Suppressor macrophage treated with lipopolysaccharide for 4 hours (primary cell): ENCODE data around the gene ZC3H4.
A peak's percentile ranks its signal among the peaks of the same experiment; 100 is the strongest.
"Not testable (repeated sequence)": the region's sequence is repeated elsewhere in the genome, so short reads cannot be mapped to it uniquely, and the experiment has no call there.

Experiments used
- DNase-seq: peaks from one replicate; pipeline ENCODE4 v3.0.0-alpha.2; 2020

ZC3H4 gene

GRCh38 chr19:47112997-47113849 is at the start of gene ZC3H4:
ZC3H4 (minus strand) TSS chr19:47113776; CDS start chr19:47112584, 1,192 bp downstream.
- DNase-seq = peak; percentile 100

- DNase-seq = no peak
Observed at GRCh38 chr19:47161876-47162489, 48.4 kb upstream of the ZC3H4 start.

DNA sequence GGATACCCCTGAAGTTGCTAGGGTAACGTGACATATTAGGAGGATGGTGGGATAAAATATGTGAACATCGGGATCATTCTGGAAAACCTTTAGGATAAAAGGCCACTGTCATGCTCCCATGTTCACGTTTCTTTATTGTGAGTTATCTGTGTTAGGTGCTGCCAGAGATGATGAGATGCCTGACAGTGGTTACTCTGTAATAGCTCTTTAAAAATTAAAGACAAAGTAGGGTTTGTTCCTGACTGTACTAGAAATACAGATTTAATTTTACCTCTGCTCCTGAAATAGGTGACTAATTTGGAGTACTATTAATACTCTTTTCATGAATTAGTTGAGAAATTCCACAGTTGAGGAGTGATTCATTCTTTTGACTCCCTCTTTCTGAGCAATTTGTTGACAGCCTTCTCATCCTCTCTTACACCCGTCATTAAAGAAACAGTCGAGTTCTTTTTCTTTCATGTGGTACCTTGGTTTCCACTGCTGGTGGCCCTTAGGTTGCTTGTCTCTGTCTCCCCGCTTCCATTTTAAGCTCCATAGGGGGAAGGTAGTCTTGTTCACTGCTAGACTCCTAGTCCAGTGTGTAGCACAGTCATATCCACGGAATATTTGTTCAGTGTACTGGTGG is 45.4 kb upstream of the ZC3H4 start:
- DNase-seq = no peak

GRCh38 chr19:47158367-47158791 is 44.8 kb upstream of the ZC3H4 start:
- DNase-seq = no peak

GRCh38 chr19:47157431-47158321 is 44.1 kb upstream of the ZC3H4 start:
- peak; percentile 22 for DNase-seq

- peak; percentile 43 for DNase-seq
Observed at GRCh38 chr19:47156861-47157430, 43.4 kb upstream of the ZC3H4 start.

- DNase-seq = no peak
Observed at GRCh38 chr19:47155148-47155547, 41.6 kb upstream of the ZC3H4 start.

GRCh38 chr19:47153266-47153665 is 39.7 kb upstream of the ZC3H4 start:
- no peak for DNase-seq

DNA sequence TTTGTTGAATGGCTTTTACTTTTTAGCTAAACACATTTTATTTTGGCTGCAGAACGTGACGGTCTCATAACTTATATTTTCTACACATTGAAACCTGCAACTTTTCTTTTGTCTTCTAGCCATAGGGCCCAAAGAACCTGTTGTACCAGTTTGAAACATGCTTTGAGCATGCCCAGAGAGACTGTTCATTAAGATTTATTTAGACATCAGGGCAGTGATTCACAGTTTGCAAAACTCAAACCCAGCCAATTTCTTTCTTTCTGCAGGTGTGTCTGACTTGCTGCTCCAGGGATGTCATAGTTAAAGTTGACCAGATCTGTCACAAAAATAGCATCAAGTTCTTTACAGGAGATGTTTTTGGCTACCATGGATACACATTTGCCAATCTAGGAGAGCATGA is 39.1 kb upstream of the ZC3H4 start:
- no peak for DNase-seq

GRCh38 chr19:47152205-47152604 is 38.6 kb upstream of the ZC3H4 start:
- DNase-seq = no peak

GRCh38 chr19:47151627-47152026 is 38.1 kb upstream of the ZC3H4 start:
- no peak for DNase-seq

GRCh38 chr19:47146920-47147319 is 33.3 kb upstream of the ZC3H4 start:
- DNase-seq = no peak

DNA sequence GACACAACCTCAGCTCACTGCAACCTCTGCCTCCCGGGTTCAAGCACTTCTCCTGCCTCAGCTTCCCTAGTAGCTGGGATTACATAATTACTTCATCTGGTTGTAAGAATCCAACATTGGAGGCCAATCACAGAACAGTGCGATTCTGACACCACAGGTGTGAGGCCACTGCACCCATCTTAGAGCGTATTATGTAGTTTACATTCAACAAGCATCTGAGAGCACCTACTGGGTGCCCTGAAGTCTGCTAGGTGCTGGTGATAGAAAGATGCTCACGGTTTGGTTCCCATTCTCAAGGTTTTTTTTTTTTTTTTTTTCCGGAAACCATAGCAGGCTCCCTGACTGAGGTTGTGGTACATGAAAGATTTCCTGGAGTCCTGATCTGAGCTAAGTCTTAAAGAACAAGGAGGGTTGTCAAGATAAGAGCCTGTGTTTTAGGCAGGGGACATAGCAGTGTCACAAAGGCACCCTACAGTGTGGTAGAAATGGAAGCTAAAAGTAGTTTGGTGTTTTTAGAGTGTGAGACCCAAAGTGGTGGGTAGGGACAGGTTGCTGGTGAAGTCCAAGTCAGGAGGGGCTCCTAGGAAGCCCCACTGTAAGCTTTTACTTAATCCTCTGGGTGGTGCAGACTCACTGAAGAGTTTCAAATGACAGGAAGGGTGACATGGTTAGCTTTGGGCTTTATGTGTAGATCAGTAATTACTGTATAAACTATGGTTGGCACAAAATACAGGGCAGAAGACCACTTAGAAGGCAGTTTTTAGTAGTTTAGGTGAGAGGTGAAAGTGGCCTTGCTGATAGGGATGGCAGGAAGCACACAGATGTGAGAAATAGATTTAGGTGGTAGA is 32.3 kb upstream of the ZC3H4 start:
- no peak for DNase-seq

DNA sequence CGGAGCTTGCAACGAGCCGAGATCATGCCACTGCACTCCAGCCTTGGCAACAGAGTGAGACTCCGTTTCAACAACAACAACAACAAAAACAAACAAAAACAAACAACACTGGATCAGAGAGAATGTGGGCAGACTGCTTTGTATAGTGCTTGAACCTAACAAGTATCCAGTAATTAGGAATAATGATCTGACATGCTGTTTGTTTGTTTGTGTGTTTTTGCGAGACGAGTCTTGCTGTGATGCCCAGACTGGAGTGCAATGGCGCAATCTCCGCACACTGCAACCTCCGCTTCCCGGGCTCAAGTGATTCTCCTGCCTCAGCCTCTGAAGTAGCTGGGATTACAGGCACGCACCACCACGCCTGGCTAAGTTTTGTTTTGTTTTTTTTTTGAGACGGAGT is 31.1 kb upstream of the ZC3H4 start:
- DNase-seq = no peak

DNA sequence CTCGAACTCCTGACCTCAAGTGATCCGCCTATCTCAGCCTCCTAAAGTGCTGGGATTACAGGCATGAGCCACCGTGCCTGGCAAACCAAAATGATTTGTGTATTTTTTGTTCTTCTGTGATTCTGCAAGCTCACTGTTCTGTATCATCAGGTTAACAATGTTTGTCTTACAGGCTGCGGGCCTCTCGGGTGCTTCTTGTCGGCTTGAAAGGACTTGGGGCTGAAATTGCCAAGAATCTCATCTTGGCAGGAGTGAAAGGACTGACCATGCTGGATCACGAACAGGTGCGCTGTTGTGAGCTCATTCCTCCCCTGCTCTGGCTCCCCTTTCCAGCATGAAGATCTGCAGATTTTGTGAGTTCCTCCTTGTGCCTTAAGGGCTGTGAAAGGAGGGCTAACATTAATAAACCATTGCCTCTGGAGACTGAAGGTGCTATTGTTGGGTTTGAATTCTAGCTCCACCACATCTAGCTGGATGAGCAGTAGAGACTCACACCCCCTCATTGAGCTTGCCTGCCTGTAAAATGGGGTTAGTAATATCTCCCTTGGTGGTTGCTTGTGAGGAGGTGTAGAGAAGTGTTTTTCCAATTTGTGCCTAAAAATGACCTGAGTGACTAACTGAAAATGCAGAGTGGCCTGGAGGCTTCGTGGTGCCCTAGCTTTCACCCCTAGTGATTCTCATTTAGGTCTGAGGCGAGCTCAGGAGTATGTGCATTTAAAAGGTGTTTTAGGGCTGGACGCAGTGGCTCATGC is 29.9 kb upstream of the ZC3H4 start:
- no peak for DNase-seq

DNA sequence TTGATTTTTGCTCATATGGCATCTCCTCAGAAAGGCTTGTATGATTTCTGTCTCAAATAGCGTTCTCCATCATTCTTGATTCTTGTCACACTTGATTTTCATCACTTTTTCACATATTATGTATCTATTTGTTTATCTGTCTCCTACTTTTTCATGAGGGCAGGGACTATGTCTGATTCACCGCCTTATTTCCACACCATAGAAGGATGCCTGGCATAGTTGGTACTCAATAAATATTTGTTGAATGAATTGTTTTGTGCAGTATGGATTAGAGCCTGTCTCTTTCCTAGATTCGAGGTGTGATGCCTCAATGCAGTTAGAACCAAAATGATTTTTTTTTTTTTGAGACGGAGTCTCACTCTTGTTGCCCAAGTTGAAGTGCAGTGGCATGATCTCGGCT is 29.2 kb upstream of the ZC3H4 start:
- no peak for DNase-seq

- no peak for DNase-seq
Observed at GRCh38 chr19:47141695-47142094, 28.1 kb upstream of the ZC3H4 start.

GRCh38 chr19:47141252-47141651 is 27.7 kb upstream of the ZC3H4 start:
- not testable (repeated sequence) for DNase-seq

- no peak for DNase-seq
Observed at GRCh38 chr19:47135156-47135555, 21.6 kb upstream of the ZC3H4 start.

DNA sequence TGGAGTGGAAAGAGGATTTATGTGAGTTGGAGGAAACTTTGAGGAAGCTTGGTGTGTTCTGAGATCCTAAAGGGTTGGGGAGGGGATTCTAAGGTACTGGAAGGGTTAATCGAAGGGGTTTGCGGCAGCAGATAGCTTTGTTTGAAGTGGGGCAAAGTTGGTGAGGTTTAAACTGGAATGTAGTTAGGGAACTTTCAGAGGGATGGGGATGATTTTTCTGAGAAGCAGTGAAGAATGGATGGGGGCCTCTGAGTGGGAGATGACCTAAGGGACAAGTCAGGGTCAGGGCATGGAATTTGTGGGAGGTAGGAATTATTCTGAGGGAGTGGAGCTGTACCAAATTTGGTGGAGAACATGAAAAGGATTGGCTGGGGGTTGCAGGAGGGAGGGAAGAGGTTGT is 21.0 kb upstream of the ZC3H4 start:
- no peak for DNase-seq

DNA sequence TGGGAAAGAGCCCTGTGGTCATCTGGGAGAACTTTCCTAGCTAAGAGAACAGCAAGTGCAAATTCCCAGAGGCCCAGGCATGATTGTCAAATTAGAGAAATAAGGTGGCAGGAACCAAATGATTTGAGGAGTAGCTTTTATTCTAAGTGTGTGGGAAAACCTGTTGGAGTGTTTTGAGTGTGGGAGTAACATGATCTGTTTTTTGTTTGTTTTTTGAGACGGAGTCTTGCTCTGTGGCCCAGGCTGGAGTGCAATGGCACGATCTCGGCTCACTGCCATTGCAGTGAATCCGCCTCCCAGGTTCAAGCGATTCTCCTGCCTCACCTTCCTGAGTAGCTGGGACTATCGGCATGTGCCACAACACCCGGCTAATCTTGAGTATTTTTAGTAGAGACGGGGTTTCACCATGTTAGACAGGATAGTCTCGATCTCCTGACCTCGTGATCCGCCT is 19.5 kb upstream of the ZC3H4 start:
- no peak for DNase-seq
